Gastrocnemius medialis (tissue), 4 donors: ENCODE results near the gene RPS6KA4.

ENCODE experiments used
- CTCF ChIP-seq, 5 experiments: fragments of 450-650 bp in 3 of 5; fragments of 200-600 bp in 2 of 5; sonication (generic) in 2 of 5; IDR thresholded peaks in 4 of 5; conservative IDR thresholded peaks in 1 of 5; 1 replicate in 4 of 5; 2 replicates in 1 of 5; pipeline ENCODE4 v1.5.1; 2016 to 2019; ENCODE audit warnings: antibody characterized with exemption in 5 of 5, mild to moderate bottlenecking in 3 of 5, moderate library complexity in 3 of 5
- POLR2A ChIP-seq, 2 donors: fragments of 450-650 bp; IDR thresholded peaks; one replicate each; pipeline ENCODE4 v1.6.1; 2017; ENCODE audit warnings: antibody characterized with exemption in 2 of 2, mild to moderate bottlenecking in 2 of 2, moderate library complexity in 2 of 2

- no peak for TF ChIP-seq CTCF (IDR thresholded peaks at IDR 0.05 in 4 of 5, conservative IDR thresholded peaks at IDR 0.05 in 1 of 5)
- no peak for TF ChIP-seq POLR2A (IDR thresholded peaks at IDR 0.05)
Observed at GRCh38 chr11:64337538-64338249, 21.3 kb upstream of the RPS6KA4 start.
